ENCODE measurements around the gene ADARB1.

The ADARB1 gene

DNA sequence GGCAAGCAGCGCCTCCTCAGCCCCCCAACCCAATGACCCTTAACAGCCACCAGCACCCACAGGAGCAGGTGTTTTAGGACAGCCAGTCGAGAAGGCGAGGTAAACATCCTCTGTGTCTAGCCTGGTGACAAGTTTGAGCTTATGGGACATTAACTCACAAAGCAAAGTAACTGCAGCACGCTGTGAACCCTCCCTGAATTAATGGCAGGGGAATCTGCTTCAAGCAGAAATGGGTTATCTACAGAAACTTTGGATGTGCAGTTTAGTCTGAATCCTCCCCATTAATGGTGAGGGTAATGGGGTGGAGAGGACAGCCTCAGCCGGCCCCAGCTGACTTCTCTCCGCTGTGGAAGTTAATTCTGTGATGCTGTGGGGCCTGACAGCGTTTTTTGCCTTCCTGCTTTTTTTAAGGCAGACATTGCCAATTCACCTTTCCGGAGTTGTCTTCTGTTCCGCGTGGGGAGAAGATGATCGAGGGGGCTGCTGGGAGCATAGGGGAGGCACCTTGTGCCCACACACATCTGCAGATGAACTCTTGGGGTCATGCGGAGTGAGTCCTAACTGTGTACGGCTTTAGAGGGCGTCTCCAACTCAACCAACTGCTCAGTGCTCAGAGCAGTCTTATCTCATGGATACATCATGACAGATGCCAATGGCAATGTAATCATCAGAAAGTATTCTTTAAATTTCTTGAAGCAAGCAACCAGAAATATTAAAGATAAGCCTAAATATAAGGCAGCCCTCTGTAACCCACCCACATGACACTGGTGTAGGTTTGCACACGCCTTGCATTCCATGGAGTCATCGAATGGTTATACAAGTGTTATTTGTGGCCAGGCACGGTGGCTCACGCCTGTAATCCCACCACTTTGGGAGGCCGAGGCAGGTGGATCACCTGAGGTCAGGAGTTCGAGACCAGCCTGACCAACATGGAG is 172.3 kb downstream of the ADARB1 start:
- no peak for FAIRE-seq
- no peak for DNase-seq (ENCODE audit: insufficient read length, low spot score)

DNA sequence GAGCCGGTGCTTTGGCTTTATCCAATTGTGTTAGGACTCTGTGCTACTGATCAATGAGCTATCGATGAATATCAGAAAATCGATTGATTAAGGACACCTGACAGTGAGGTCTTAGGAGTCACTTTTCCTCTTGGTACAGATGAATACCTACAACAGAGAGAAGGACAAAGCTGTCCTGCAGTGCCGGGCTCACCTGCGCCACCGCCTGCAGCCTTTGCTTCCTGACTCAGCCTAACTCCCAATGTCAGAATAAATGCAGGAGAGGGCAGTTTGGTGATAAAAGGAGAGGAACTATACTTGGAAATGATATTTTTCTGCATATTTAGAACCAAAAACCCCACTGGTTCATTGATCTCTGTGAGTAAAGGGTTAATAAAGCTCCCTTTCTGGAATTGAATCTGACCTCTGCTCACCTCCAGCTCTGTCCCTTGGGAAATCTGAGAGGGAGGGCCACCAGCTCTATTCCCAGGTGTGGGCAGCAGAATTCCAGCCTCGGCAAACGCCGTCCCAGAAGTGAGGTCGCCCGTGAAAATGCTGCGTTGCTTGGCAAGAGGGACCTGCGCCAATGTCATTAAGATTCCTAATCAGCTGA is 174.0 kb downstream of the ADARB1 start:
- DNase-seq (ENCODE audit: insufficient read length, low spot score), result no peak
- FAIRE-seq, result no peak

DNA sequence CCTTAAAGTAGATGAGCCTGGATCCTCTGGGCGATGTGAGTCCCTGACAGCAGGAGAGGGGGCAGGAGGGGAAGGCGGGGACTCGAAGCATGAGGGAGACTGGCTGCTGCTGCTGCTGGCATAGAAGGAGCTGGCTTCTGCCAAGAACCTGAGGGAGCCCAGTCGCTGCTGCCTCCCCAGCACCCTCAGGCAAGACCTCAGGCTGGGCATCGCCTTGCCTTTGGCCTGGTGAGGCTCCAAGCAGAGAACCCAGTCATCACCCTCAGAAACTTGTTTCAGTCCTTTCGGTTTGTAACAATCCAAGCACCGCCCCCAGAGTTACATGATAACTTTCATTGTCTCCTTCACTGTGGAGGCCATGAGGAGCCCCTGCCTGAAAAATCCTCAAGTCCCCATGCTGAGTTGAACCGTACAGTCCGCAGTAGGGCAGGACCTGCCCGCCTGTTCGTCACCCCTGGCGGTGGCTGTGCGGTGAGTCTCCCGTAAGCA is 174.6 kb downstream of the ADARB1 start:
- FAIRE-seq (no peak), DNase-seq (ENCODE audit: insufficient read length, low spot score) (no peak)

DNA sequence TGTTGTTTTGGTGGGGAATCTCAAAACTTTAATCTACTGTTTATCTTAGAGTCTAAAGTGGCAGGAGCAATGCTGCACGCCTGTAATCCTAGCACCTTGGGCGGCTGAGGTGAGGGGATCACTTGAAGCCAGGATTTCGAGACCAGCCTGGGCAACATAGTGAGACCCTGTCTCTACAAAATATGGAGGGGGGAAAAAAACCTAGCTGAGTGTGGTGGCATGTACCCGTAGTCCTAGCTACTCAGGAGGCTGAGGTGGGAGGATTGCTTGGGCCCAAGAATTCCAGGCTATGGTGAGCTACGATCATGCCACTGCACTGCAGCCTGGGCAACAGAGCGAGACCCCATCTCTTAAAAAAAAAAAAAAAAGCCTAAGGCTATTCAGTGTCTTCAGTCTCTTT is 175.2 kb downstream of the ADARB1 start:
- DNase-seq (ENCODE audit: insufficient read length, low spot score), result no peak
- no peak for FAIRE-seq

DNA sequence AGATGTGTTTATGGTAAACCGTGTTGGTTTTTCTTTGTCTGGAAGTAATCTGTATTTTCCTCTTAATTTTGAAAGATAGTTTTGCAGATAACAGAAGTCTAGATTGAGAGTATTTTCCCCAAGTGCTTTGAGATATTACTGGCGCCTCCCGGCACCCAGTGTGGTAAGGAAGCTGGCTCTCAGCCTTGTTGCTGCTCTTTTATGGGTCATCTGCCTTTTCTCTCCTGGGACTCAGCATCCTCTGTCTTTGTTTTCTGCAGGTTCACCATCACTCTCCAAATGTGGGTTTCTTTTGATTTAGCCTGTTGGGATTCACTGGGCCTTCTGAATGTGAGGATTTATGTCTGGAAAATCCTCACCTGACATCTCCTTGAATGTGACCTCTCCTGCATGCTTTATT is 175.9 kb downstream of the ADARB1 start:
- FAIRE-seq, result no peak
- no peak for DNase-seq (ENCODE audit: insufficient read length, low spot score)

DNA sequence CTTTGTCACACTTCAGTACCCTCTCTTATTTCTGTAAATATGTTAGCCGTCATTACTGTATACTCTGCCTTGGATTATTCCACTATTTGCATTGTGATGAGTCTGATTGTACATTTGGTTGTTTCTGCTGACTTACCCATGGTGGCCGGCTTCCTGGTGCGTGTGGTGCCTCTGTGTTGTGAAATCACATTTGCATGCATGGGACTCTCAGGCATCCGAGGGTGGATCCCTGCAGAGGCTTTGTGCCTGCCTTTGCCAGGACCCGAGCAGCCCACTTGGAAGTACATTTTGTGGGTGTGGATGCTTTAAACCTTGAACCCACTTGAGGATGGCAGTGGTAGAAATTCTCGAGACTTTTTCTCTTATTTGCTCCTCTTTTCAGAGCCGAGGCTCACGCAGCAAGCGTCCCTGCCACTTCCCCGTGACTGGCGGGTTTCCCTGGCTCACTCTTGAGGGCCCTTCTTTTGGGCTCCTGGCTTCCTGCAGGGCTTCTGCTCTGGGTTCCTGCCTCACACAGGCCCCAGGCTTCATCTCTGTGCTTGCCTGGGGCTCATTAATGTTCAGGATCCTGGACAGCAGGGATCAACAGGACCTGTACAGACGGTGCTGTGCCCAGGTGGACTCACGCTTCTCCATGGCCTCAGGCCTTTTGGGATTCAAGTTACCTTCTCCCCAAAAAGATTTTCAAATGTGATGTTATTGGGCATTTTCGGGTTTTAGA is 176.7 kb downstream of the ADARB1 start:
- FAIRE-seq (no peak), DNase-seq (ENCODE audit: insufficient read length, low spot score) (no peak)

DNA sequence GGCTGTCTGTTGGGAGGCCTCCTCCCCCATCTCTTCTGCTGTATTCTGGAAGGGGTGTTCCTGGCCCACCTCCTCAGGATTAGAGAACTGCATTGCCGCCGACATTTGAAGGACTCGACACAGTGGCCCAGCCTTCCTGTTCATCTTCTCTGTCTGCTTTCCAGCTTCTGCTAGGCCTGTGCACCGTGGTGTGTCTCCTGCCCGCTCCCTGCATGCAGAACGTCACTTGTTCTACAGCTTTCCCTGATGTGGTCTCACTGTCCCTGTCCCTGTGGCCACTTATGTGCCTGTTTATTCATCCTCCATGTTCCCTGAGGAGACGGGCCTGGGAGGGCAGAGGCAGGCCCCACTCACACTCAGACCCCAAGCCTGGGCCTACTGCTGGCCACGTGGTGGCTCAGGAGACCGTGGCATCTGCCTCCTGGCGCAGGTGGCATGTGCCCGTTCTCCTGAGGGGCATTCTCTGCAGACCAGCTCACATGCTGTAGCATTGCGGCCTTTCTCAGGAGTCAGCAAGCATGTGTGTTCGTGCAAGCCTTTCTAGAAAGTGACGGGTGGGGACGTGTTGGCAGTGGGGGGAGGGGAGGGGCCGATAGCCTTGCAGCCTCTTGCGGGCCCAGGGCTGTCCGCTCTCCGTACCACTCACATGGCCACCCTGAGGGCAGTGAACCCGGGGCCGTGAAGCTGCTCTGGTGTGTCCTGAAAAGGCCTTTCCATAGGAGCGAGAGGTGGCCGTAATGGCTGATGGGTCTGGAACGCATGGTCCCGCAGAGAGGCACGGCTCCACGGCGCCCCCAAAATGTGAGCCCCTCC is 177.5 kb downstream of the ADARB1 start:
- FAIRE-seq (peak; percentile 20), DNase-seq (ENCODE audit: insufficient read length, low spot score) (no peak)

DNA sequence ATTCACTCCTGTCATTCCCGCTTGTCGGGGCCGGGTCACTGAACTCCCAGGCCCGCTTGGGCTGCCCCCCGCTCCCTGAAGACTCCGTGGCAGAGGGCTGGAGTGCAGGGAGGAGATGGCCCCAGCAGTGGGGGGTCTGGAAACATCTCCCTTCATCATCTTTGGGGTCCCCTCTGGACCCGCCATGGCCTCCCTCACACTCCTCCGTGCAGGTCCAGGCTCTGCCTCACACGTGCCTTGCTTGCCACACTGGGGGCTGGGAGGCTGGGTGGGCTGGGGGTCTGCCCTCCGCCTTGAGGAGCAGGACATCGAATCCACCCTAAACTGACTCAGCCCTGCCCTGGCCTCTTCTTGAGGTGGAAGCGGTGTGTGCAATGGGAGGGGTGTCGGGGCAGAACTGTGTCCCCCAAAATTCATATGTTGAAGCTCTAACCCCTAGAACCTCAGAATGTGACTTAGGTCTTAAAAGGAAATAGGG is 178.1 kb downstream of the ADARB1 start:
- FAIRE-seq, result no peak
- DNase-seq (ENCODE audit: insufficient read length, low spot score), result no peak

DNA sequence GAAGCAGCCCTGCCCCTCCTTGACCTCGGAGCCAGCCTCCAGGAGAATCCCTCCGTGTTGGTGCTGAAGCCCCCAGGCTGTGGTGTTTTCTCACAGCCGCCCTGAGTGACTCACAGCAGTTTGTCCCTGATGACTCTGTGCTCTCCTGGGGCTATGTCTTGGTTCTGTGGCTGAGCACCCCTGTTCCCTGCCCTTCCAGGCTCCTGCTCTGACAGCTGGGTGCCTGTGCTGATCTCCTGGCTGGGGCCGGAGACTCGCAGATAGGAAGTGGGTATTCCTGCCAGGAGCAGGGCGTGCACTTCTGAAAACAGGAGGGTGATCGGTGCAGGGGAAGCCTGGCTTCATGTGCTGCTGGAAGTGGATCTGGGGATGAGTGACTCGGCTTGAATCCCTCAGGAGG is 178.8 kb downstream of the ADARB1 start:
- DNase-seq (ENCODE audit: insufficient read length, low spot score), result peak; percentile 35
- FAIRE-seq, result no peak

DNA sequence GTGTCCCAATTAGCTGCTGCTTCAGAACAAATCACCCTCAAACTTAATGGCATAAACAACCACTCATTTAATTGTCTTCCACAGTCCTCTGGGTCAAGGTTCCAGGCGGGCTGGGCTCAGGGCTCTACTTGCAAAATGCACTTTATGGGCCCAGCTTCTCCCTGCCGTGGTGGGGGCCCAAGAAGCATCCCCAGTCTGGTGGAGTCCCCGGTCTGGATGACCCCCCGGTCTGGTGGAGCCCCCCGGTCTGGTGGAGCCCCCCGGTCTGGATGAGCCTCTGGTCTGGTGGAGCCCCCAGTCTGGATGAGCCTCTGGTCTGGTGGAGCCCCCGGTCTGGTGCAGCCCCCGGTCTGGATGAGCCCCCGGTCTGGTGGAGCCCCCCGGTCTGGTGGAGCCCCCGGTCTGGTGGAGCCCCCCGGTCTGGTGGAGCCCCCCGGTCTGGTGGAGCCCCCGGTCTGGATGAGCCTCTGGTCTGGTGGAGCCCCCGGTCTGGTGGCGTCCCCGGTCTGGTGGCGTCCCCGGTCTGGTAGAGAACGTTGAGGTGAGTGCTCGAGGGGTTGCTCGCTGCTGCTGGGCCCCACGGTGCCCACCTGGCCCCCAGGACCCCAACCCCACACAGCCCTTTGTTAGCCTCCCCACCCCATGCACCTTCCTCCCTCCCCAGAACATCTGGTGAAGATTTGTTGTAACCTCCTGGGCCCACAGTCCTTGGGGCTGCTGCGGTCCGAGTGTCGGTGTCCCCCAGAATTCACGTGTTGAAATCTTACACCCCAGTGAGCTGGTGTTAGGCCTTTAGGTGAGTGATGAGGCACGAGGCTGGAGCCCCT is 179.5 kb downstream of the ADARB1 start:
- FAIRE-seq (no peak), DNase-seq (ENCODE audit: insufficient read length, low spot score) (no peak)

DNA sequence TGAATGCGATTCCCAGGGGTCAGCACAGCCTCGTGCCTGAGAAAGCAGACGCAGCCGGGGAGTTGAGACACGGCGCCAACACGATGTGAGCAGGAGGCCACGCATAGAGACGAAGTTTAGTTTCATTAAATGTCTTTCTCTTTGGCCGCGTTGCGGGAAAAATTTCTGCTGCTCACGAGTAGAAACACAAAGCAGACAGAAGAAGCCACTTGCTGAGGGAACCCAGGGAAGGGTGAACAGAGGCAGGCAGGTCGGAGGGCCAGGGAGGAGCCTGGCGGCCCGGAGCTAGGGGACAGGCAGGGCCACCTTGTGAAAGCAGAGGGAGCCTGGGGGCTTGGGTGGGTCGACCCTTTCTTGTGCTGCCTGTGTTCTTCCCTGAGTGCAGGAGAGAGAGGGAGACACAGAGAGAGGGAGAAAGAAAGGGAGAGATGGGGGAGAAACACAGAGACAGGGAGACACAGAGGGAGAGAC is 180.1 kb downstream of the ADARB1 start:
- FAIRE-seq (no peak), DNase-seq (ENCODE audit: insufficient read length, low spot score) (no peak)

DNA sequence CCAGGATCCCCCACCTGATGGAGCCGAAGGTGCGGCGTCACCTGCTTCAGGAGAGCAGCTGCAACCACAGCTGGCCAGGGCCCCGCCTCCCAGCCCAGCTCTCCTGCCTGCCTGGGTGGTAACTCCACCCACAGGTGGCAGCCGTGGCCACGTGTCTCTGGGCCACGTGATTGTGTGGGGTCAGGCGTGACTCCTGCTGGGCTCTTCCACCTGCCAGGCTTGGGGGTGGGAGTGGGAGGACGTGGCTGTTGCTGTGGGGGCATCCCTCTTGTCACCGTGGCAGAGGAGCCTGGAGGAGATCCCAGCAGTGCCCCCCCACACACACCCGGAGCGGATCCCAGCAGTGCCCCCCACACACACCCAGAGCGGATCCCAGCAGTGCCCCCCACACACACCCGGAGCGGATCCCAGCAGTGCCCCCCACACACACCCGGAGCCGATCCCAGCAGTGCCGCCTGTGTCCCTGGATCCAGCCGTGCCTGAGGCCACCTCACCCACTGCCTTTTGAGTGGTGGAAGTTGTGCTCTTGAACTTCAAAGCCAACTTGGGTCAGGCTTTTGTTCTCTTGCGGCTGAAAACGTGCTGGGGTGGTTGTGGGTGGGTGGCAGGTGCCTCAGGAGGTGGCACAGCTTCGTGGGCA is 181.1 kb downstream of the ADARB1 start:
- DNase-seq (ENCODE audit: insufficient read length, low spot score), result no peak
- FAIRE-seq, result no peak

DNA sequence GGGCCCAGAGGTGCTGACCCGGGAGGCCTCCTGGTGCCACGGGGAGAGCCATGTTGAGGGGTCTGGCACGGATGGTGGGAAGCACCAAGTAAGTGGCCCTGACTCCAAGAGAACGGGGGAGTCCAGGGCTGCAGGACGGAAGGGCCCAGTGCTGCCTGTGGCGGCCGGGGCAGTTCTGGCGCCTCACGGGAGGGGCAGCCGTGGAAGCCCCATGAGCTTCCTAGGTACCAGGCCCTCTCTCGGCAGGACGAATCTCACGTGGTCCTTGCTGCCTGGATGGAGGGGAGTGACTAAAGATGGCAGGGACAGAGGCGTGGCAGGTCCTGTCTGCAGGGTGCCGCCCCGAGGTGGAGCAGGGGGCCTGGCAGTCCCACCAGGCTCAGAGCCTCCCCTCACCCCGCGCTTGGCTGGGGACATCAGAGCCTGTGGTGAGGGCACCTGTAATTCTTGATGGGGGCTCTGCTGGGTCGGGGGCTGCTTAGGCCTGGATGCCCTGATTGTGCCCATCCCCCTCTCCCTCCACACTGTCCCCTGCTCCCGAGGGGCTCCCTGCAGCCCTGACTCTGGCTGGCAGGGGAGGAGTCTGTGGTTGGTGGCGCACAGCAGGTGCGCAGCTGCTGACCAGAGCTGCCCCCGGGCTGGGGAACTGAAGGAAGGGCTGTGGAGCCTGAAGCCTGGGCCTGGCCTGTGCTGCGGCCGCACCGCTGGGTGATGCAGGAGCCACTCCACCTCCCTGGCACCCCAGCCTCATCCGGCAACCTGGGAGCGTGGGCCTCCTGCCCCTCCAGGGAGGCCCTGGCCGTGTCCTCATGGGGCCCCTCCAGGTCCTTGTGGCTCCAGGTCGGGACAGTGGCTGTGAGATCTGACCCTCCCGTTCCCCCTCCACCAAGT is 181.9 kb downstream of the ADARB1 start:
- DNase-seq (ENCODE audit: insufficient read length, low spot score), result no peak
- FAIRE-seq, result no peak

DNA sequence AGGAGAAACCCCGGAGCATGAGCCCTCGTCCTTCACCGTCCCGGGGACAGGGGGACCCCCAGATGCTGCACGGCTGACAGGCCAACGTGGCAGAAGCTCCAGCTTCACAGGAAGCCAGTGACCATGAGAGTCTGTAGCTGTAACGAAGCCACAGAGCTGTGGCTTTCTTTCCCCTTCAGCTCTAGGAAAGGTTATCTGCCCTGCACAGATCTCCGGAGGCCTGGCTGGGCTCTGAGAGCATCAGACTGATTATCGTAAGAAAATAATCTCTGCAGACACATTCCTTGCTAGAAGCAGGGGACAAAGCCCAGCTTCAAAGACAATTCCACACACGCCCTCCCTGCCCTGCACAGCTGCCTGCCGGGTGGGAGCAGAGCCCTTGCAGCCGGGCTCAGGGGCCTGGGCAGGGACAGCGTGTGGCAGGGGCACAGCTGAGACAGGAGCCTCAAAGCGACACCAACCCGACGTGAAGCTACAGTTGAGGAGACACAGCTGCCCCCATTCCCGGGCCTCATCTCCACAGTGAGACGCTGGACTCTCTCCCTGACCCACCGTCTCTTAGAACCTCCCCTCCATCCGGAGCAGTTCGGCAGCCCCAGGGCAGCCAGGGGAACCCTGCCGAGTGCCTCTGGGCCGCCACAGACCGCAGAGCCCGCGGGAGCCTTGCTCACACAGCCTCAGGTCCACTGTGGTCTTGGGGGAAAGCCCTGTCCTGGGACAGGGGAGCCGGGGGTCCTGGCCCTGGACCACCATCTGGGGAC is 182.7 kb downstream of the ADARB1 start:
- DNase-seq (ENCODE audit: insufficient read length, low spot score) (no peak), FAIRE-seq (no peak)

DNA sequence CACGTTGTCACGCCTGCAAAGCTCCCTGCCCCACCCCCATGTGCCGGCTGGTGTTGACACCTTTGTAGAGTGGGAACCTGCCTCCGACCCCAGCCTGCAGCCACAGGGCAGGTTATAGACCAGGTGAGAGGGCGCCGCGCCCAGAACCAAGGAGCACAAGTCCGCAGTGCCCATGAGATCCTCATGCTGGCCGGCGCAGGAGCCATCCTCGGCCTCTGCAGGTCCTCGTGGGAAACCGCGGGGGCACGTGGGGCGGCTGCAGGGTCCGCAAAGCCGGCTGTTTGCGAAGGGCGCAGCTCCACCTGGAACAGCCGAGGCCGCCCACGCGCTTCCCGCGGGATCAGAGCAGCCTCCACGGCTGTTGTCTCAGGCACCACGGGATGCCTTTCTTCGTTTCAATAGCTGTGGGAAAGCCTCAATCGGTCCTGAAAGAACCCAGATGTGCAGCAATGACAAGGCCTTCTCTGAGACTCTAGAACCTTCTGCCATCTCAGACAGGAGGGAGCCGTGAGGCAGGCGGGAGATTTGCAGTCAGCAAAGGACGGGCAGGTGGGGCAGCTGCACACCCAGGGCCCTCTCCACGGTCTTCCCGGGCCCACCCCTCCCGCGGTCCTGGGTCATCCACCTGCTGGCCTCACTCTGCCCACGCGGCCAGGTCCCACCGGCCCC is 183.4 kb downstream of the ADARB1 start:
- no peak for FAIRE-seq
- DNase-seq (ENCODE audit: insufficient read length, low spot score), result no peak

DNA sequence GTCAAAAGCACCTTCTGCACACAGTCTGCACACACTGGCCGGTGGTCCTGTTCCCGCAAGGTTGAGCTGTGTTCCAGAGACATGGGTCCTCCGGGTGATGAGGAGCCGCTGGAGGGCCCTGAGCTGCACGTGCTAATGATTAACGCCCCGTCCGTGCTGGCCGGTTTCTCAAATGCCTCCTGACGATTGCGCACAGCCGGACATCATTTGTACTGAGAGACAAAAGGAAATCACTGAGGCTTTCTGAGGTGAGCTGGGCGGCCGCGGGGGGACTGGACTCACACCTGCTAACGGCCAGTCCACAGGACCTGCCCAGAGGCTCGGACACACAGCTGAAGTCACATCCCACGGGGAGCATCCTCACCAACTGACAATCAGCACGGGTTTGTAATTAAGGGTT is 184.1 kb downstream of the ADARB1 start:
- no peak for DNase-seq (ENCODE audit: insufficient read length, low spot score)
- no peak for FAIRE-seq

Data from HTR-8/SVneo (cell line).